PC-3 (cell line): Measurements from ENCODE around the gene COMMD6.

Source experiments
- EZH2phosphoT487 ChIP-seq: fragments of 300-600 bp; sonication (generic); IDR thresholded peaks from 2 replicates; pipeline ENCODE4 v1.6.1; 2018; ENCODE audit warnings: mild to moderate bottlenecking, antibody characterized with exemption, low read length, borderline replicate concordance
- TF ChIP-seq, protein P1 (sequence below): fragments of 300-600 bp; sonication (generic); conservative IDR thresholded peaks from 2 replicates; pipeline ENCODE4 v1.5.1; 2017; ENCODE audit warnings: antibody characterized with exemption, low read depth, mild to moderate bottlenecking, low read length

GRCh38 chr13:75494491-75494890 is 43.1 kb downstream of the COMMD6 start:
- TF ChIP-seq, protein P1, sequence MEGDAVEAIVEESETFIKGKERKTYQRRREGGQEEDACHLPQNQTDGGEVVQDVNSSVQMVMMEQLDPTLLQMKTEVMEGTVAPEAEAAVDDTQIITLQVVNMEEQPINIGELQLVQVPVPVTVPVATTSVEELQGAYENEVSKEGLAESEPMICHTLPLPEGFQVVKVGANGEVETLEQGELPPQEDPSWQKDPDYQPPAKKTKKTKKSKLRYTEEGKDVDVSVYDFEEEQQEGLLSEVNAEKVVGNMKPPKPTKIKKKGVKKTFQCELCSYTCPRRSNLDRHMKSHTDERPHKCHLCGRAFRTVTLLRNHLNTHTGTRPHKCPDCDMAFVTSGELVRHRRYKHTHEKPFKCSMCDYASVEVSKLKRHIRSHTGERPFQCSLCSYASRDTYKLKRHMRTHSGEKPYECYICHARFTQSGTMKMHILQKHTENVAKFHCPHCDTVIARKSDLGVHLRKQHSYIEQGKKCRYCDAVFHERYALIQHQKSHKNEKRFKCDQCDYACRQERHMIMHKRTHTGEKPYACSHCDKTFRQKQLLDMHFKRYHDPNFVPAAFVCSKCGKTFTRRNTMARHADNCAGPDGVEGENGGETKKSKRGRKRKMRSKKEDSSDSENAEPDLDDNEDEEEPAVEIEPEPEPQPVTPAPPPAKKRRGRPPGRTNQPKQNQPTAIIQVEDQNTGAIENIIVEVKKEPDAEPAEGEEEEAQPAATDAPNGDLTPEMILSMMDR: no peak
- TF ChIP-seq EZH2phosphoT487: no peak
